NCI-H2171 treated with DMSO at 0.1 percent for 48 hours (cell line): Measurements from ENCODE around the gene FLII.
A peak's percentile ranks its signal among the peaks of the same experiment; 100 is the strongest.
"Not testable (repeated sequence)": the region's sequence is repeated elsewhere in the genome, so short reads cannot be mapped to it uniquely, and the experiment has no call there.

Experiments used
- DNase-seq: peaks from one replicate; lab custom pipeline; 2025; lab: John Stamatoyannopoulos, UW

Gene FLII

DNA sequence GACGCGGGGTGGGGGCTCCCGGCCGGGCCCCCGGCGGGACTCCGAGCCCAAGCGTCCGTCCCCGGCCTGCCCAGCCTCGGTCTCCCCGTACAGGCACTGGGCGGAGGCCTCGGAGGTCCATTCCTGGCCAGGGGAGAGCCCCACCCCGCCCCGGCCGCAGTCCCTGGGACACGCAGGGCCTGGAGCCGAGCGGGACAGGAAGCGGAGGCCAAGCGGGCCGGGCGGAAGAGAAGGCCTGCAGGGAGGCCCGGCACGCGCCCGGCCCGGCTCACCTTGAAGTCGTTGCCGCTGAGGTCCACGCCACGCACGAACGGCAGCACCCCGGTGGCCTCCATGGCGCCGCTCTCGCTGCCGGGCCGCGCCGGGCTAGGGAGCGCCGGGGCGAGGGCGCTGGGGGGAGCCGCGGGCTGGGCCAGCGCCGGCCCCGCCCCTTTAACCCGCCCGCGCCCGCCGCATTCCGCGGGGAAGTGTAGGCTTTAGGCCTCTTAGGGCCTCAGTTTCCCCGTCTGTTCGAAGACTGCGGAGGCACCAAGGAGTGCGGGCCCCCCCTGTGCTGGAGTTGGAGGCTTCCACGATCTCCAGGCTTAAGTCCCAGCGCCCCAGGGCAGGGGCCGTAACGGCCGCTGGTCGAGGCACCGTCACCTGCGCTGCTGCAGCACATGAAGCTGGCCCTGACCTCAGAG, at the start of gene FLII:
TSS of gene FLII (minus strand) at position 383 of the 683 bp plus-strand sequence. CDS start at position 335, 48 bp downstream.
- DNase-seq = no peak

DNA sequence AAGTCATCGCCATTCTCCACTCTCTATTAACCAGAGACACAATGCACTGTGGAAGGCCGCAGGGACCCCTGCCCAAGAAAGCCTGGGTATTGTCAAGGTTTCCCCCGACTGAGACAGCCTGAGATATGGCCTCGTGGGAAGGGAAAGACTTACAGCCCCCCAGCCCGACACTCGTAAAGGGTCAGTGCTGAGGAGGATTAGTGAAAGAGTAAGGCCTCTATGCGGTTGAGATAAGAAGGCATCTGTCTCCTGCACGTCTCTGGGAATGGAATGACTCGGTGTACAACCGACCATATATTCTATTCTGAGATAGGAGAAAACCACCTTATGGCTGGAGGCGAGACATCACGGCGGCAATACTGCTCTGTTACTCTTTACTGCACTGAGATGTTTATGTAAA, 44.7 kb upstream of the FLII start:
- not testable (repeated sequence) for DNase-seq

DNA sequence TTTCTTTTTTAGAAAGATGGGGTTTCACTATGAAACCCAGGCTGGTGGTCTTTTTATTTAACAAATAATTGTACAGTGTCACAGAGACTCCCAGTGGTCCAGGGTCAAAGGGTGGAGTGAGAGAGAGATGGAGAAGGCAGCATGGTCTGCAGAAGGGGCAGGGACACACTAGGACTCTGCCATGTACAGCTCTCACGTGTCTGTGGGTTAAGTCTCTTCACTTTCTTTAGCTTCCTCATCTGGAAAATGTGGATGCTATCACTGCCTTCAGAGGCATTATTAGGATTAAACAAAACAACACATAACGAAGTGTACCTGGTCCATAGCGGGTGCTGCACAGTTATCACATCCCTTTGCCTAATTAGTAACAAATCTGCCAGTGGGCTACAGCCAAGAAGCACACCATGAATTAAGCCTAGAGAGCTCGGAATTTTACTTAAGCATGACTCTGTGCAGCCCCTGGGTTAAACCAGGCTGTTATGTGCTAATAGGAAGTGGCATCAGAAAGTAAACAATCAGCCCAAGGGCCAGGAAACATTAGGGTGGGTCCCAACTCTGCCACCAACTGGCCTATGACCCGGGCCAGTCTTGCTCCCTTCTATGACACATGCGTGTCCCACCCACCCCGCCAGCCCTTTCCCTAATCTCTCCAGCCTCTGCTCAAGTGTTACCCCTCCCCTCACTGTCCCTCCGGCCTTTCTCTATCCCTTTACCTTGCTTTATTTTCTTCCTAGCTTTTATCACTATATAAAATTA, 42.4 kb upstream of the FLII start:
- no peak for DNase-seq

DNA sequence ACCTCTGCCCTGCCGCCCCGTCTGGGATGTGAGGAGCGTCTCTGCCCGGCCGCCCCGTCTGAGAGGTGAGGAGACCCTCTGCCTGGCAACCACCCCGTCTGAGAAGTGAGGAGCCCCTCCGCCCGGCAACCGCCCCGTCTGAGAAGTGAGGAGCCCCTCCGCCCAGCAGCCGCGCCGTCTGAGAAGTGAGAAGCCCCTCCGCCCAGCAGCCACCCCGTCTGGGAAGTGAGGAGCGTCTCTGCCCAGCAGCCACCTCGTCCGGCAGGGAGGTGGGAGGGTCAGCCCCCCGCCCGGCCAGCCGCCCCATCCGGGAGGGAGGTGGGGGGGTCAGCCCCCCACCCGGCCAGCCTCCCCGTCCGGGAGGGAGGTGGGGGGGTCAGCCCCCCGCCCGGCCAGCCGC, 39.5 kb upstream of the FLII start:
- DNase-seq = not testable (repeated sequence)

DNA sequence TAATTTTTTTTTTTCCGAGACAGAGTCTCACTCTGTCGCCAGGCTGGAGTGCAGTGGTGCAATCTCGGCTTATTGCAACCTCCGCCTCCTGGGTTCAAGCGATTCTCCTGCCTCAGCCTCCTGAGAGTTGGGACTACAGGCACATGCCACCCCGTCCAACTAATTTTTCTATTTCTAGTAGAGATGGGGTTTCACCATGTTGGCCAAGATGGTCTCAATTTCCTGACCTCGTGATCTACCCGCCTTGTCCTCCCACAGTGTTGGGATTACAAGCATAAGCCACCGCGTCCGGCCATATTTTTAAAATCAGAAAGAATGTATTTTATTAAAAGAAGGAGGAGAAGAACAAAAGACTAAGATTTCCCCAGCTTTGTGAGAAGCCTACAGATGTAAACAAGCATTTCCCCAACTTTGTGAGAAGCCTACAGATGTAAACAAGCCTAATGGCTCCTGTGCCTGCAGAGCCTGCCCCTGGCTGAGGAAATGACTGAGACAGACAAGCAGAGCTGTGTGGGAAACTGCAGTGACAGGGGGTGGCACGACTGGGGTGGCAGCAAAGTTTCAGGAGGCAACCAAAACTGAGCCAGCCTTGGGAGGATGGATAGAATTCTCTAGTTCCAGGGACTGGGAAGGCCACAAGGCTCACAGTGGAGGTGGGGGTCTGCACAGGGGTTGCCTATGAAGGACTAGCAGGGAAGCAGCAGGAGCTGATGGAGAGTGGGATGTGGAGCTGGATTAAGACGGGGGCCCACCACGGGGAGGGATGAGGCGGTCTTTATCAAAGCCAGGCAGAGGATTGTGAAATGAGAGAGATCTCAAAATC, 33.4 kb upstream of the FLII start:
- no peak for DNase-seq

DNA sequence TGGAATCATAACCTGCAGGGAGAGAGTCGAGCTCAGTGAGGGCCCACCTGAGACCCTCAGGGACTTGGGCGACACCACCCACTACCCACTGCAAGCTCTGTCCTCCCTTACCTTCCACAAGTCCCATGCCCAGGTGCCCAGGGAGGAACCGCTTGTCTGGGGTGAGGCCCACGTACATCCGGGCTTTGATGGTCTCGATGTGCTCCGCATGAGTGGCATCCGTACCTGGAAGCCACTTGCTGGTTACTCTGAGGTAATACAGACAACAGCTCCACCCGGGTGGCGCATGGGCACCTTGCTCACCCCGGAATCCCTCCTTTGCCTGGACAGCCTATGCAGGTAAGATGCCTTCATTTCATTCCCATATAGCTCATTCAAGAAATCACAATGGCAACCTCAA, 26.8 kb upstream of the FLII start:
- no peak for DNase-seq

DNA sequence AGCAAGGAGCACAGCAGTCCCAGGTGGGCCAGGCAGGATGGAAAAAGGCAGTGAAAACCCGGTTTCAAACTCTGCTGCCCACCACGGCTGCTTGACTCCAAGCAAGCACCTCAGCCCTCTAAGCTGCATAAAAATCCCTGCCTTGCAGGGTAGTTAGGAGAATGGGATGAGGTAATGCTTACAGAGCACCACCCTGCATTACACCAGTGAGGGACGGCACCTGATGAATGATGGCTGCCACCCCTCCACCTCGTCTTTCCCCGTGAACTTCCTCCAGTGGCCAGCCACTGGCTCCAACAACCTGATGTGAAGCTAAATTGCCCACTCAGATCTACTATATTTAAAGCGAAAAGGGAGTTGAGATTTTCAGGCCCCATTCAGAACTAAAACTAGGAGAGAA, 23.2 kb upstream of the FLII start:
- no peak for DNase-seq

DNA sequence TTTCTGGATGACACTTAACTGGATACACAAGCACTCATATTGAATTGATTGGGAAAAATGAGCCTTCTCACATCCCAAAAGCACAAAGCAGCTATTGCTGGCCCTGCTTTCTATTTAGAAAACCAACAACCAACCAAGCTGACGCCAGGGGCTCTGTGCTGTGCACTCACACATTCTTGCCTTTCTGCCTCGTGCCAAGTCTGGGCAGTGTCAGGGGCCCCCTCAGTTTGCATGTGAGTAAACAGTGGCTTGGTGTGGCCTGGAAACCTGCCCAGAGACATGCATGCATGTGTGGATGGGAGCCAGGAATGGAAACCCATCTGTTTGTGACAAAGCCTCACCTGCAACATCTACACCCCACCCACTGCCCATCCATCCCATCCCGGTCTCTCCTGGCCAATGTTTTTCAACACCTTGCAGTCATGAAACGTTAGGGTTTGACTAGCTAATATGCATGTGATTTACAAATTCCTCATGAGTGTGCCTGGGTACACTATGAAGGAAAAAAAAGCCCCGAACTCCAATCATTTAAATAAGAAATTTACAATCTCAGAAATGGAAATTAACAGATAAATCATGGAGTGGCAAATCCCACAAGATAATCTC, 22.3 kb upstream of the FLII start:
- peak; percentile 26 for DNase-seq

DNA sequence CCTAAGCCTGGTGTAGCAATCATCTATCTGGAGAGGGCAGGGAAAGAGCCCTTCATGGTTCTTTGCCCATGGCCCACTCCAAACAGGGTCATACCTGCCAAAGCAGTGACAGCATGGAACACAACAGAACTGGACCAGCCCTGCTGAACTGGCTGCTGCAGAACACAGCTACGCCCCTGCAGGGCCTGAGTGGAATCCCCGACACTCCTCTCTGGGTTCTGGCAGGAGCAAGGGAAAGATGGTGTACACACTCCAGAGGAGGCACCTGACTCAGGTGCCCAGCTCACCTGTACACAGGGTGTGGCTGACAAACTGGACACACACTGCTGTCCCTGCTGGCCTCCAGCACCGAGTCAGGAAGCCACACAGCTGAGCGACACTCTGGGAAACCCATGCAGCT, 21.7 kb upstream of the FLII start:
- no peak for DNase-seq

DNA sequence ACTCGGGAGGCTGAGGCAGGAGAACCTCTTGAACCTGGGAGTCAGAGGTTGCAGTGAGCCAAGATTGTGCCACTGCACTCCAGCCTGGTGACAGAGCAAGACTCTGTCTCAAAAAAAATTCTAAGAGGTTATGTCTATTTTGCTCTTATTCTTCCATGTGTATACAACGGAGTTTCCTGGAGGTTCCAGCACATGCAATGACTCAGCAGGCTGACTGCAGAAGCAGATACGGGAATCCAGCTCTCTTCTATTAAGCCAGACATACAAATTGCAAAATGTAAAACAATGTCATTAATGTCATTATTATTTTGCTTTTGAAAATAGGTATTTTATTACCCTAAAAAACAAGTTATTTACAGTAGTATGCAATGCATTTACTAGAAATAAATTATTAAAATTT, 20.3 kb upstream of the FLII start:
- DNase-seq = no peak

DNA sequence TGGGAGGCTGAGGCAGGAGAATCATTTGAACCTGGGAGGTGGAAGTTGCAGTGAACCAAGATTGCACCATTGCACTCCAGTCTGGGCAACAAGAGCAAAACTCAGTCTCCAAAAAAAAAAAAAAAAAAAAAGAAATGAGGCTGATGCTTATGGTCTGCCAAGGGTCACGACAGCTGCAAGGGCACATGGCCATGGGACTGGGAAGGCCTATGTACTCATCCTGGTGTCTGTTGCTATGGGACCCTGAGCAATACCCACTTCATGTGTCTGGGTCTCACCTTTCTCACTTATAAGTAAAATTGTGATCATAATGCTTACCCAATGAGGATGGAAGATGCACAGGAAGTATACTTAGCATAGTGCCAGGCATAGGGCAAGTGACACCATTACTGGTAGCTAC, 18.5 kb upstream of the FLII start:
- DNase-seq = no peak

DNA sequence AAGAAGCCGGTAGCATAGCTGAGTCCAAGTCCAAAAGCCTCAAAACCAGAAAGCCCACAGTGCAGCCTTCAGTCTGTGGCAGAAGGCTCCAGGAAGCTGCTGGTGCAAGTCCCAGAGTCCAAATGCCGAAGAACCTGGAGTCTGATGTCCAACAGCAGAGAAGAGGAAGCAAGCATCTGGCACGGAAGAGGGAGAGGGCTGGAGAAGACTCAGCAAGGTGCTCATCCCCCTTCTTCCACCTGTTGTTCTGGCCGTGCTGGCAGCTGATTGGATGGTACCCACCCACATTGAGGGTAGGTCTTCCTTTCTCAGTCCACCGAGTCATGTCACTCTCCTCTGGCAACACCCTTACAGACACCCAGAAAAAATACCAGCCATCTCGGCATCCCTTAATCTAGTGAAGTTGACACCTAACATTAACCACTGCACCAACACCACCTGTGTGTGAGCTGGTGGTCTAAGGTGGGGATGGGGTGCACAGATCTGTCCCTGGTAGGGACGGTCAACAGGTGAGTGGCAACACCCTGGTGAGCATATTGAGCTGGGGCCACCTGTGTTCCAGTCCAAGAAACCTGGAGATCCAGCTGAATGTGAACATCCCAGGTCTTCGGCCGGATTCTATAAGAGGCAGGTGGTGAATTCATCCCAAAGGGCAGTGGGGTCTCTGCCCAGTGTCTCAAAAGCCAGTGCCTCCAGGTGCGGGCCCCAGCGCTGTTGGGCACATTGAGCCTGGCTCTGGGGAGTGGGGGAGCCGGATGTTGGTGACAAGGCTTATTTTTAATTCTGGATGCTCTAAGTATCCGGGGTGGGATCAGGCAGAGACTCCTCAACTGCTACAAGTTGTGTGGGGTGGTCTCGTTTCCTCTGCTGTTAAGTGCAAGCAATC, 11.8 kb upstream of the FLII start:
- DNase-seq = no peak

DNA sequence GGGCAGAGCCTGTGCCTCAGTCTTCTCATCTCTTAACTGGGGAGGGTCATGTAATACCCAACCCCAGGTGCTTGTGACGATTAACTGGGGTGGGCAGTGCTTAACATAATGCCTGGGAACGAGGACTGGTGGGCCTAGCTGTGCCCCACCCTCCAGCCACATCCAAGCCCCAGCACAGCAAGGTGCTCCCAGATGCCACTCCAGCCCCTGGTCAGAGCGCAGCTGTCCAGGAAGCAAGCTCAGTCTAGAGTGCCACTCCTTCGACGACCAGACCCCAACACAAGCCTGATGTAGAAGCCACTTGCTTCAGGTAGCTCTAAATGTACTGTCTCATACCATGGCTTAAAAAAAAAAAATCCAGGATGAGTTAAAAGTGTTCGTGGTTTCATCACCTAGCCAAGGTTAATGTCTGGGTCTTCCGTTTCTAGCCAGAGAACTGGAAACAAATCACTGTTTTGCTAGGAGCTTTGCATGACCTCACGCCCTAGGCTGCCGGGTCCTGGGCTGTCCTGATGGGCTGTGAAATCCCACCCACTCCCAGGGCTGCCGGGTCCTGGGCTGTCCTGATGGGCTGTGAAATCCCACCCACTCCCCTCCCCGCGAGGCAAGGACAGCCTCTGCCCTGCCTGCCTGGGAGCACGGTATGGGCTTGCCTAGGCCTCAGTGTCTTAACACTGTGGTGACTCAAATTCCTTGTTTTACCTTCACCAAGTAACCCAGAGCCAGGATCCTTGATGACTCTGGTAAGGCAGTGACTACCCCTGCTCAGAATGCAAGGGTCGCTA, 9.6 kb upstream of the FLII start:
- DNase-seq = peak; percentile 24

DNA sequence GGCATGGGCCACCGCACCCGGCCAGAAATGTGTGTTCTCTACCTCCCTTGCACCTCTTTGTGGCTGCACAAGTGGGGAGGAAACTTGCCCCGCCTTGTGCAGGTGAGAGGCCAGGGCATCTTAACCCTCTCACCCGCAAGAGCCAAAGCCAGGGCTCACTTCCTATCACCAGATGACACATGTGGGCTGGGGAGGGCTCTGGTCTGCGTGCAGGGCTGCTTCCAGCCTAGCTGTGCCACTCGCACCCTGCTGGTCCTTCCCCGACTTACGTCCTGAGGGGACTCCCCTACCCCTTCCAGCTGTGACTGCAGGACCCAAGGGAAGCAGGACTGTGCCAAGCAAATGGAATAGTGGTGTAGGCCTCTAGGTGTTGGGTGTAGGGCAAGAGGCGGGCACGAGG, 8.8 kb upstream of the FLII start:
- DNase-seq = no peak

DNA sequence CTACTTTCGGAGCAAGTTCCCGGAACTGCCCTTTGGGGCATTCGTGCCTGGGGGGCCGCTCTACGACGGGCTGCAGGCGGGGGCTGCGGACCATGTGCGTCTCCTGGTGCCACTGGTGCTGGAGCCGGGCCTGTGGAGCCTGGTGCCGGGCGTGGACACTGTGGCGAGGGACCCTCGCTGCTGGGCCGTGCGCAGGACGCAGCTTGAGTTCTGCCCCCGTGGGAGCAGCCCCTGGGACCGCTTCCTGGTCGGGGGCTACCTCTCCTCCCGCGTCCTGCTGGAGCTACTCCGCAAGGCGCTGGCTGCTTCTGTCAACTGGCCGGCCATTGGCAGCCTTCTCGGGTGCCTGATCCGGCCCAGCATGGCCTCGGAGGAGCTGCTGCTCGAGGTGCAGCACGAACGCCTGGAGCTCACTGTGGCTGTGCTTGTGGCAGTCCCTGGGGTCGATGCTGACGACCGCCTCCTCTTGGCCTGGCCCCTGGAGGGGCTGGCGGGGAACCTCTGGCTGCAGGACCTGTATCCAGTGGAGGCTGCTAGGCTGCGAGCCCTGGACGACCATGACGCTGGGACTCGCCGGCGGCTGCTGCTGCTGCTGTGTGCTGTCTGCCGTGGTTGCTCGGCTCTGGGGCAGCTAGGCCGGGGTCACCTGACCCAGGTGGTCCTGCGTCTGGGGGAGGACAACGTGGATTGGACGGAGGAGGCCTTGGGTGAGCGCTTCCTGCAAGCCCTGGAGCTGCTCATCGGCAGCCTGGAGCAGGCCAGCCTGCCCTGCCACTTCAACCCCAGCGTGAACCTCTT, 5.5 kb upstream of the FLII start:
- DNase-seq = no peak

DNA sequence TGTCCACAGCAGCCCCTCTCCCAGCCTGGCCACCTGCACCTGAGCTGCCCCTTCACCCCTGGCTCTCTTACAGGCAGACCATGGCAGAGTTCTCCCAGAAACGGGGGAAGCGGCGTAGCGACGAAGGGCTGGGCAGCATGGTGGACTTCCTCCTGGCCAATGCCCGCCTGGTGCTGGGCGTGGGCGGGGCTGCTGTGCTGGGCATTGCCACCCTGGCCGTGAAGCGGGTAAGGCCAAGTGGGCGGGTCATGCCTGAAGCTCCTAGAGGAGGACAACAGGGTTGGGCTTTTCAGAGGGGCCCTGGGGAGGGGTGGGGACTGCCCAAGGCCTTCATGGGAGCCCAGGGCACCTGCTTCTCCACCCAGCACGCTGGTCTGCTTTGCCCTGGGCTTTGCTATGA, 4.1 kb upstream of the FLII start:
- DNase-seq = no peak

DNA sequence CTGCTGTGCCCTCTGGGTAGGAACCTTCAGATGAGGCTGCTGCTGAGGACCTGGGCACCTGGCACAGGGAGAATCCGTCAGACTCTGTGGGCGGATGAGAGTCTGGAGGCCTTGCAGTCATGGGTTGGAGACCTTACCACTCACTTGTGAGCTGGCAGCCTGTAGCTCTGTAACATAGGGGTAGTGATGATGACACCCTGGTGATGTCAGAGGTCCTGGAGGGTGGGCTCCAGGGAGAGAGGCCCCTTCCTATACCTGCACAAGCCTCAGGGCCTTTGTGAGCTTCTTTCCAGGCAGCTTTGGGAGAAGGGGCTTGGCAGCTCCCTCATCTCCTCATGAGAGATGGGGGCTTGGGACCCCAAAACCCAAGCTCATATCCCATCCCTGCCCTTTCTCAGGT, 3.6 kb upstream of the FLII start:
- DNase-seq = no peak

DNA sequence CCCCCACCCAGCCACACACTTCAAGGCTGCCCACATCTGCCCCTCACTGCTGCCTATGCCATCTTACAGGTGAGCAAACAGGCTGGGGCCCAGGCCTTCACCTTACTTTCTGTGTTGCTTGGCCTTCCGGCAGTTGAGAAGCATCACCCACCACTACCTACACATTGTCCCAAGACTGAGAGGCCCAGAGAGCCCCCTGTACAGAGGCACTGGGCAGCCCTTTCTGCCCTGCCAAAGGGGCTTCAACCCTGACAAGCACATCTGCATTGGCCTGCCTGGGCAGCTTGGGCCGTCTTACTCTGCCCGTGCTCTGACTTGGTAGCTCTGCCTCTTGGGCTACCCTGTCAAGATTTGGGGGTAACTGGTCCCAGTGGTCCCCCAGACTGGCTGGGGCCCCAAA, 3.1 kb upstream of the FLII start:
- DNase-seq = no peak

DNA sequence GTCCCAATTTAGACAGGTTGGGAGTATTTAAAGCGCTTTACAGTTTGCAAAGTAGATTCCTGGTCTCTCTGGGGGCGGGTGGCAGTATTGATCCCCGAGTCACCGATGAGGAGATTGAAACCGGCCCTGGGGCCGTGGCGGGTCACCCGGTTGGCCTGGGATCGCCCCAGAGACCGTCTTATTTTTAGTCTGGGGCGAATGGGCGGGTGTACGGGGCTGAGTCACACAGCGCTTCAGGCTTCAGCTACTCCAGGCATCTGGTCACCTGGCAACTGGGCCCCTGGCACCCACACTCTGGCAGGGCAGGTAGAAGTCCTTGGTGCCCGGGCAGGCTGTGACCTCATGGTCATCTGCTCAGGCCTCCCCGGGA, 2.6 kb upstream of the FLII start:
- DNase-seq = peak; percentile 5
